VCaP (cell line): ENCODE data around the gene FUT3.
"Not testable (repeated sequence)": the region's sequence is repeated elsewhere in the genome, so short reads cannot be mapped to it uniquely, and the experiment has no call there.

Experiments
- H3K27ac ChIP-seq: fragments of 450-650 bp; 2 replicates; pipeline ENCODE4 v1.5.1; 2017
- CTCF ChIP-seq: fragments of 450-650 bp; conservative IDR thresholded peaks from 2 replicates; pipeline ENCODE4 v1.5.1; 2017; ENCODE audit warnings: mild to moderate bottlenecking, moderate library complexity

The FUT3 gene

GRCh38 chr19:5844456-5845433 is 6.5 kb downstream of the FUT3 start:
- no peak for TF ChIP-seq CTCF

GRCh38 chr19:5843295-5843927 is 7.8 kb downstream of the FUT3 start:
- TF ChIP-seq CTCF = no peak
- H3K27ac ChIP-seq = no peak overlapping the region

More at GRCh38 chr19:5844456-5845433, 6.5 kb downstream of the FUT3 start:
- H3K27ac ChIP-seq = no peak overlapping the region

GRCh38 chr19:5841735-5842111 is 9.5 kb downstream of the FUT3 start:
- H3K27ac ChIP-seq = not testable (repeated sequence)

- no peak within 1 kb of the TSS for H3K27ac ChIP-seq
- no peak for TF ChIP-seq CTCF
Observed at GRCh38 chr19:5839065-5840017, 11.9 kb downstream of the FUT3 start, which contains the start of gene FUT6. Gene FUT6 (minus strand): TSS chr19:5839702. CDS start chr19:5832567, 7,135 bp downstream.

GRCh38 chr19:5838353-5839064 is 12.7 kb downstream of the FUT3 start:
- H3K27ac ChIP-seq = no peak overlapping the region

GRCh38 chr19:5837761-5838352 is 13.4 kb downstream of the FUT3 start:
- TF ChIP-seq CTCF = no peak

More at GRCh38 chr19:5838353-5839064, 12.7 kb downstream of the FUT3 start:
- TF ChIP-seq CTCF = no peak

More at GRCh38 chr19:5837761-5838352, 13.4 kb downstream of the FUT3 start:
- no peak overlapping the region for H3K27ac ChIP-seq
